DND-41 (cell line): ENCODE measurements around the gene DPF3.

Experiments used
- ATAC-seq: fragments of 200-7000 bp; cut with Tn5 transposase; 3 replicates; pipeline ENCODE4 v1.9.1; 2021; ENCODE audit warnings: low read depth; ENCODE audit not compliant: insufficient read depth
- DNase-seq: peaks from one replicate; pipeline ENCODE4 v3.0.0-alpha.2; 2020
- H2AFZ ChIP-seq: 2 replicates; pipeline ENCODE4 v1.6.0; 2012; ENCODE audit warnings: low read depth, low read length
- H3K27ac ChIP-seq: 2 replicates; pipeline ENCODE4 v1.5.1; 2012; ENCODE audit warnings: low read length, inconsistent platforms
- H3K27me3 ChIP-seq: fragments of 200-600 bp; sonication (generic); 2 replicates; pipeline ENCODE4 v1.6.0; 2012; ENCODE audit warnings: low read length, mild to moderate bottlenecking, inconsistent platforms; ENCODE audit not compliant: insufficient read depth, poor library complexity
- H3K36me3 ChIP-seq: 2 replicates; pipeline ENCODE4 v1.5.1; 2012; ENCODE audit warnings: low read length, inconsistent platforms; ENCODE audit not compliant: insufficient read depth
- H3K4me1 ChIP-seq: 2 replicates; pipeline ENCODE4 v1.5.1; 2012; ENCODE audit warnings: mild to moderate bottlenecking, low read length; ENCODE audit not compliant: insufficient read depth
- H3K4me2 ChIP-seq: 2 replicates; pipeline ENCODE4 v1.6.0; 2012; ENCODE audit warnings: mild to moderate bottlenecking, moderate library complexity, low read length, inconsistent platforms; ENCODE audit not compliant: insufficient read depth
- H3K4me3 ChIP-seq, 2 experiments: fragments of 200-600 bp in 1 of 2; shearing (Covaris generic) in 1 of 2; 2 replicates each; pipeline ENCODE4 v1.5.1; 2012 to 2016; ENCODE audit warnings: inconsistent platforms in 2 of 2, low read length in 2 of 2, mild to moderate bottlenecking in 2 of 2, low read depth in 1 of 2, moderate library complexity in 1 of 2
- H3K79me2 ChIP-seq: 2 replicates; pipeline ENCODE4 v1.6.0; 2012; ENCODE audit warnings: low read length, inconsistent platforms; ENCODE audit not compliant: insufficient read depth
- H3K9ac ChIP-seq: 2 replicates; pipeline ENCODE4 v1.6.0; 2012; ENCODE audit warnings: low read depth, mild to moderate bottlenecking, inconsistent platforms, low read length, moderate library complexity
- H3K9me3 ChIP-seq: 2 replicates; pipeline ENCODE4 v1.5.1; 2012; ENCODE audit warnings: low read length, moderate library complexity, mild to moderate bottlenecking, inconsistent platforms; ENCODE audit not compliant: insufficient read depth, severe bottlenecking
- H4K20me1 ChIP-seq: 2 replicates; pipeline ENCODE4 v1.6.0; 2012; ENCODE audit warnings: low read length; ENCODE audit not compliant: insufficient read depth
- EZH2 ChIP-seq: IDR thresholded peaks from 3 replicates; pipeline ENCODE4 v1.6.1; 2012; ENCODE audit warnings: borderline replicate concordance, low read depth, mild to moderate bottlenecking, moderate library complexity, low read length, inconsistent platforms; ENCODE audit not compliant: severe bottlenecking
- TF ChIP-seq, protein P1 (sequence below): IDR thresholded peaks from 2 replicates; pipeline ENCODE4 v1.5.1; 2012; ENCODE audit warnings: borderline replicate concordance, low read length, moderate library complexity, mild to moderate bottlenecking; ENCODE audit not compliant: poor library complexity, severe bottlenecking; ENCODE audit errors: extremely low read depth

The DPF3 gene

DNA sequence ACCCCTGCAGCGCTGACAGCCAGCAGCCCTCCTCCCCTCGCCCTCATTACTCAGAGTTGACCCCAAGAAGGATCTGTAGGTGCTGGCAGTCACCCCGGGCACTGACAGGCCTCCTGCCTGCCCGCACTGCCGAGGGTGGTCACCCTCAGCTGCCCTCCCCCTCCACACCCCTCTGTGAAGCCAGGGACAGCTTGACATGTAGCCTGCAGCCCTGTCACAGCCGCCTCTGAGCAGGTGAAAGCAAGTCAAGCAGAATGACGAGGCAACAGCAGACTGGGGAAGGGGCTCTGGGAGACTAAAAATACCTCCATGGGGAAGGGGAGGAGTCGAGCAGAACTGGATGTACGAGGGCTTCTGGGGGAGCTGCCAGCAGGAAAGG lies 178.1 kb downstream of the DPF3 start:
- ATAC-seq (no peak), DNase-seq (no peak)
- no peaks in the 10 kb centered on the region for H3K27me3 ChIP-seq
- H3K9me3 ChIP-seq = no peaks in the 10 kb centered on the region
- TF ChIP-seq EZH2 = no peak
- TF ChIP-seq, protein P1, sequence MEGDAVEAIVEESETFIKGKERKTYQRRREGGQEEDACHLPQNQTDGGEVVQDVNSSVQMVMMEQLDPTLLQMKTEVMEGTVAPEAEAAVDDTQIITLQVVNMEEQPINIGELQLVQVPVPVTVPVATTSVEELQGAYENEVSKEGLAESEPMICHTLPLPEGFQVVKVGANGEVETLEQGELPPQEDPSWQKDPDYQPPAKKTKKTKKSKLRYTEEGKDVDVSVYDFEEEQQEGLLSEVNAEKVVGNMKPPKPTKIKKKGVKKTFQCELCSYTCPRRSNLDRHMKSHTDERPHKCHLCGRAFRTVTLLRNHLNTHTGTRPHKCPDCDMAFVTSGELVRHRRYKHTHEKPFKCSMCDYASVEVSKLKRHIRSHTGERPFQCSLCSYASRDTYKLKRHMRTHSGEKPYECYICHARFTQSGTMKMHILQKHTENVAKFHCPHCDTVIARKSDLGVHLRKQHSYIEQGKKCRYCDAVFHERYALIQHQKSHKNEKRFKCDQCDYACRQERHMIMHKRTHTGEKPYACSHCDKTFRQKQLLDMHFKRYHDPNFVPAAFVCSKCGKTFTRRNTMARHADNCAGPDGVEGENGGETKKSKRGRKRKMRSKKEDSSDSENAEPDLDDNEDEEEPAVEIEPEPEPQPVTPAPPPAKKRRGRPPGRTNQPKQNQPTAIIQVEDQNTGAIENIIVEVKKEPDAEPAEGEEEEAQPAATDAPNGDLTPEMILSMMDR = no peak
- H4K20me1 ChIP-seq = no peaks in the 10 kb centered on the region
- no peaks in the 10 kb centered on the region for H3K36me3 ChIP-seq
- no peak overlapping the region for H3K4me3 ChIP-seq
- no peak overlapping the region for H3K4me2 ChIP-seq
- no peak overlapping the region for H3K27ac ChIP-seq
- no peak overlapping the region for H3K9ac ChIP-seq
- no peak overlapping the region for H2AFZ ChIP-seq
- no peaks in the 10 kb centered on the region for H3K79me2 ChIP-seq
- H3K4me1 ChIP-seq = no peaks in the 10 kb centered on the region

DNA sequence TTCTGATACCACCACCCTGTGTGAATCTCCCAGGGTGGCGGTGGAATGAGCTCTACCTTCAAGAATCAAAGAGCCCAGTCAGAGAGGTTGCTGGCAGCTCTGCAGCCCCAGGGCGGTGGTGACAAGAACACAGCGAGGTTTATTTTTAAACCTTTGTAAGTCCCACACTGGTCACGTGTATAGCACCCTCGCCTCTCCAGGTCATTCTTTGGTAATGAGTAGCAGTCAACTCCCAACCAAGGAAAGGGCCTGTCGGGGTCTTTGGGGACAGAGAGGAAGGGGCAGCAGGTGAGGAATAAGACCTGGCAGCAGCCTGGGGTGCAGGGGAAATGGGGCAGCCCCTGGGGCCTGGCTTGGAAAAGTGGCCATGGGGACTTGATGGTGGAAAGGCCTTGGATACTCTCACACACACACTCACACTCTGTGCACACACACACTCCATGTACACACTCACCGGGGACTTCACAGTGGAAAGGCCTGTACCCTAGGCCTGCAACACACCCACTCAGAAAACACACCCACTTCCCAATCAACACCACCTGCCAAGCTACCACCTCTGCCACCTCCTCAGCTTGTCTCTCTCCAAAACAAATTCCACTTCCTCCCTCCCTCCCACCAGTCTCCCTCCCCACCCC lies 178.6 kb downstream of the DPF3 start:
- Histone ChIP-seq H3K4me3 (no peak overlapping the region), H3K27me3 (no peaks in the 10 kb centered on the region), H3K4me2 (no peak overlapping the region), H3K27ac (no peak overlapping the region), H2AFZ (no peak overlapping the region), H4K20me1 (no peaks in the 10 kb centered on the region), H3K4me1 (no peaks in the 10 kb centered on the region), H3K9me3 (no peaks in the 10 kb centered on the region), H3K79me2 (no peaks in the 10 kb centered on the region), H3K9ac (no peak overlapping the region), H3K36me3 (no peaks in the 10 kb centered on the region)
- DNase-seq (no peak), ATAC-seq (no peak)
- TF ChIP-seq, protein P1 = no peak
- no peak for TF ChIP-seq EZH2

DNA sequence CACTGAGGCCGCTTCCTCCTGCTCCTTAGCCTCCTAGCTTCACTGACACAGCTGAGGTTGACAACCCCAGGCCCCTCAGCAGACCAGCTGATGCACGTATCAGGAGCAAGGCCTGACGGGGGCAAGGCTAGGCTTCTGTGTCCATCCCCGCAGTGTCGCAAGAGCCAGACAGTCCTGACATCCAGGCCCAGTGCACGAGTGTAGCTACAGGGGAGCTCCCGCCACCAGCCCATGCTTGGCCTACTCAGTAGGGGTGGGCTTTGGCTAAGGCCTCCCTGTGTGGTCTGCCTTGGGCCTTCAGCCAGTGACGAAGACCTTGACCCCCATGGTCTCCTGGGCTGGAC lies 179.1 kb downstream of the DPF3 start:
- no peak overlapping the region for H2AFZ ChIP-seq
- H4K20me1 ChIP-seq = no peaks in the 10 kb centered on the region
- DNase-seq (no peak), ATAC-seq (no peak)
- no peak overlapping the region for H3K27ac ChIP-seq
- no peaks in the 10 kb centered on the region for H3K79me2 ChIP-seq
- H3K36me3 ChIP-seq = no peaks in the 10 kb centered on the region
- H3K4me3 ChIP-seq = no peak overlapping the region
- no peaks in the 10 kb centered on the region for H3K9me3 ChIP-seq
- no peak overlapping the region for H3K4me2 ChIP-seq
- no peaks in the 10 kb centered on the region for H3K27me3 ChIP-seq
- TF ChIP-seq EZH2 = no peak
- TF ChIP-seq, protein P1 = no peak
- H3K4me1 ChIP-seq = no peaks in the 10 kb centered on the region
- no peak overlapping the region for H3K9ac ChIP-seq

DNA sequence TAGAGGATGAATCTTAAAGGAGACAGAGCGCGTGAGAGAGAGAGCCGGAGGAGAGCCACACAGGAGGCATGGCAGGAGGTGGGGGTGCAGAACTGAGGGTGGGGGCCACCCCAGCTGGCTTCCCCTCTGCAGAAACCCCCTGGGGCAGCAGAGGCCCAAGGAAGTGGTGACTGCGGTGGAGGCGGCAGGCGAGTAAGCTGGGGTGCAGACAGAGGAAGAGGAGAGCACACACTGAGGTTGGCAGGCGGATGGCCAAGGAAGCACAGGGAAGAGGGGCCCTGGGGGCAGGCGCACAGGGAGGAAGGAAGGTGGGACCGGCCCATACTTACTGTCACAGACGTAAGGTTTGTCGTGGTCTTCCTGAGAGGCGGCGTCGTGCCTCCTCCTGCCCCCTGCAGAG lies 179.8 kb downstream of the DPF3 start:
- Histone ChIP-seq H4K20me1 (no peaks in the 10 kb centered on the region), H3K4me3 (no peak overlapping the region), H3K4me1 (no peaks in the 10 kb centered on the region), H3K9me3 (no peaks in the 10 kb centered on the region), H3K36me3 (no peaks in the 10 kb centered on the region), H3K79me2 (no peaks in the 10 kb centered on the region), H3K9ac (no peak overlapping the region), H3K27me3 (no peaks in the 10 kb centered on the region), H3K27ac (no peak overlapping the region), H3K4me2 (no peak overlapping the region), H2AFZ (no peak overlapping the region)
- peak; percentile 68 for ATAC-seq
- TF ChIP-seq, protein P1 = no peak
- no peak for TF ChIP-seq EZH2
- DNase-seq = peak; percentile 42
